B cell (primary cell): ENCODE data around the gene LRRC47.

ENCODE experiments used
- CTCF ChIP-seq: fragments of 200-600 bp; IDR thresholded peaks from one replicate; pipeline ENCODE4 v1.8.0; 2022; ENCODE audit warnings: antibody characterized with exemption, mild to moderate bottlenecking
- EZH2 ChIP-seq: IDR thresholded peaks from 2 replicates; pipeline ENCODE4 v1.6.1; 2012; ENCODE audit warnings: borderline replicate concordance, low read depth, mild to moderate bottlenecking, moderate library complexity, low read length; ENCODE audit not compliant: insufficient read depth, poor library complexity, severe bottlenecking

GRCh38 chr1:3767328-3767925 lies 28.9 kb downstream of the LRRC47 start:
- no peak for TF ChIP-seq CTCF
- no peak for TF ChIP-seq EZH2
